HUES48 (cell line): ENCODE data around the gene MYO7B.

Experiments
- H3K27ac ChIP-seq: one replicate; pipeline ENCODE4 v1.7.0; 2013; ENCODE audit warnings: low read depth, low read length, inconsistent platforms
- H3K27me3 ChIP-seq: 2 replicates; pipeline ENCODE4 v1.6.1; 2013; ENCODE audit warnings: mild to moderate bottlenecking, low read length; ENCODE audit not compliant: control insufficient read depth, insufficient read depth
- H3K36me3 ChIP-seq: 2 replicates; pipeline ENCODE4 v1.6.1; 2013; ENCODE audit warnings: low read length; ENCODE audit not compliant: control insufficient read depth, insufficient read depth
- H3K4me1 ChIP-seq: 2 replicates; pipeline ENCODE4 v1.6.1; 2013; ENCODE audit warnings: mild to moderate bottlenecking, low read length; ENCODE audit not compliant: control insufficient read depth, insufficient read depth
- H3K4me3 ChIP-seq: 2 replicates; pipeline ENCODE4 v1.5.1; 2013; ENCODE audit warnings: mild to moderate bottlenecking, low read depth, low read length
- H3K9ac ChIP-seq: 2 replicates; pipeline ENCODE4 v1.6.1; 2013; ENCODE audit warnings: mild to moderate bottlenecking, low read depth, low read length, moderate library complexity
- H3K9me3 ChIP-seq: 2 replicates; pipeline ENCODE4 v1.6.1; 2013; ENCODE audit warnings: low read length; ENCODE audit not compliant: control insufficient read depth, insufficient read depth

Gene MYO7B

GRCh38 chr2:127637236-127637630 lies 101.8 kb downstream of the MYO7B start:
- Histone ChIP-seq H3K27ac (peak overlapping the region; percentile 70), H3K9ac (no peak overlapping the region), H3K36me3 (no peaks in the 10 kb centered on the region)

GRCh38 chr2:127637725-127638252 lies 102.3 kb downstream of the MYO7B start:
- no peaks in the 10 kb centered on the region for H3K36me3 ChIP-seq
- peaks cover 14% of the 10 kb centered on the region for H3K4me1 ChIP-seq
- no peak overlapping the region for H3K9ac ChIP-seq
- no peaks in the 10 kb centered on the region for H3K27me3 ChIP-seq
- H3K9me3 ChIP-seq: no peaks in the 10 kb centered on the region
- 0 out of 2 replicates have a peak overlapping the region, but pooled peaks have one; percentile 10 for H3K4me3 ChIP-seq
- peak overlapping the region; percentile 82 for H3K27ac ChIP-seq

More at GRCh38 chr2:127637236-127637630, 101.8 kb downstream of the MYO7B start:
- H3K4me1 ChIP-seq: peaks cover 14% of the 10 kb centered on the region
- no peaks in the 10 kb centered on the region for H3K9me3 ChIP-seq
- no peak overlapping the region for H3K4me3 ChIP-seq
- H3K27me3 ChIP-seq: no peaks in the 10 kb centered on the region

- Histone ChIP-seq H3K9ac (no peak overlapping the region), H3K36me3 (no peaks in the 10 kb centered on the region), H3K4me1 (peaks cover 14% of the 10 kb centered on the region), H3K27ac (peak overlapping the region; percentile 82), H3K27me3 (no peaks in the 10 kb centered on the region), H3K4me3 (no peak overlapping the region), H3K9me3 (no peaks in the 10 kb centered on the region)
Measured at GRCh38 chr2:127638361-127639110, 103.1 kb downstream of the MYO7B start.

- no peak overlapping the region for H3K27ac ChIP-seq
- no peak overlapping the region for H3K9ac ChIP-seq
- no peak overlapping the region for H3K4me3 ChIP-seq
- H3K27me3 ChIP-seq: no peaks in the 10 kb centered on the region
- H3K4me1 ChIP-seq: peaks cover 14% of the 10 kb centered on the region
- no peaks in the 10 kb centered on the region for H3K36me3 ChIP-seq
- H3K9me3 ChIP-seq: no peaks in the 10 kb centered on the region
Measured at GRCh38 chr2:127639111-127639474, 103.6 kb downstream of the MYO7B start.

GRCh38 chr2:127640082-127641072 lies 104.9 kb downstream of the MYO7B start:
- H3K4me1 ChIP-seq: peaks cover 14% of the 10 kb centered on the region
- no peak overlapping the region for H3K4me3 ChIP-seq
- H3K27ac ChIP-seq: no peak overlapping the region
- H3K36me3 ChIP-seq: no peaks in the 10 kb centered on the region
- H3K9ac ChIP-seq: no peak overlapping the region
- H3K27me3 ChIP-seq: no peaks in the 10 kb centered on the region
- H3K9me3 ChIP-seq: no peaks in the 10 kb centered on the region

- Histone ChIP-seq H3K4me3 (no peak overlapping the region), H3K27ac (no peak overlapping the region), H3K9me3 (no peaks in the 10 kb centered on the region), H3K4me1 (peaks cover 14% of the 10 kb centered on the region), H3K9ac (no peak overlapping the region), H3K27me3 (no peaks in the 10 kb centered on the region), H3K36me3 (no peaks in the 10 kb centered on the region)
Measured at GRCh38 chr2:127641133-127641532, 105.7 kb downstream of the MYO7B start.

GRCh38 chr2:127641846-127642507 lies 106.5 kb downstream of the MYO7B start:
- Histone ChIP-seq H3K4me3 (no peak overlapping the region), H3K27ac (no peak overlapping the region), H3K9ac (no peak overlapping the region), H3K36me3 (no peaks in the 10 kb centered on the region), H3K4me1 (peaks cover 13% of the 10 kb centered on the region), H3K9me3 (no peaks in the 10 kb centered on the region), H3K27me3 (no peaks in the 10 kb centered on the region)

- Histone ChIP-seq H3K27ac (no peak overlapping the region), H3K36me3 (no peaks in the 10 kb centered on the region), H3K4me1 (peaks cover 4% of the 10 kb centered on the region), H3K27me3 (no peaks in the 10 kb centered on the region), H3K4me3 (no peak overlapping the region), H3K9ac (no peak overlapping the region), H3K9me3 (no peaks in the 10 kb centered on the region)
Measured at GRCh38 chr2:127642706-127643438, 107.4 kb downstream of the MYO7B start.

- H3K27ac ChIP-seq: no peak overlapping the region
- no peak overlapping the region for H3K9ac ChIP-seq
- H3K4me1 ChIP-seq: no peaks in the 10 kb centered on the region; the same call in 1 of the 2 replicates
- H3K27me3 ChIP-seq: no peaks in the 10 kb centered on the region
- no peak overlapping the region for H3K4me3 ChIP-seq
- no peaks in the 10 kb centered on the region for H3K9me3 ChIP-seq
- H3K36me3 ChIP-seq: no peaks in the 10 kb centered on the region
Measured at GRCh38 chr2:127643439-127644065, 108.1 kb downstream of the MYO7B start.
